ENCODE results near the gene ART4. TPM values are rescaled to one million over a fixed set of nuclear protein-coding genes. Genes with fewer than 3 reads are reported as not detected.

ART4 gene, protein sequence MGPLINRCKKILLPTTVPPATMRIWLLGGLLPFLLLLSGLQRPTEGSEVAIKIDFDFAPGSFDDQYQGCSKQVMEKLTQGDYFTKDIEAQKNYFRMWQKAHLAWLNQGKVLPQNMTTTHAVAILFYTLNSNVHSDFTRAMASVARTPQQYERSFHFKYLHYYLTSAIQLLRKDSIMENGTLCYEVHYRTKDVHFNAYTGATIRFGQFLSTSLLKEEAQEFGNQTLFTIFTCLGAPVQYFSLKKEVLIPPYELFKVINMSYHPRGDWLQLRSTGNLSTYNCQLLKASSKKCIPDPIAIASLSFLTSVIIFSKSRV
- 1.9 TPM for total RNA-seq
- long read RNA-seq, full-length matches to known transcripts: 3 of 3 reads
- long read RNA-seq, partial matches to known transcripts: 0 of 3 reads
- long read RNA-seq, other reads (novel, unspliced or antisense): 0 of 3 reads

DNA sequence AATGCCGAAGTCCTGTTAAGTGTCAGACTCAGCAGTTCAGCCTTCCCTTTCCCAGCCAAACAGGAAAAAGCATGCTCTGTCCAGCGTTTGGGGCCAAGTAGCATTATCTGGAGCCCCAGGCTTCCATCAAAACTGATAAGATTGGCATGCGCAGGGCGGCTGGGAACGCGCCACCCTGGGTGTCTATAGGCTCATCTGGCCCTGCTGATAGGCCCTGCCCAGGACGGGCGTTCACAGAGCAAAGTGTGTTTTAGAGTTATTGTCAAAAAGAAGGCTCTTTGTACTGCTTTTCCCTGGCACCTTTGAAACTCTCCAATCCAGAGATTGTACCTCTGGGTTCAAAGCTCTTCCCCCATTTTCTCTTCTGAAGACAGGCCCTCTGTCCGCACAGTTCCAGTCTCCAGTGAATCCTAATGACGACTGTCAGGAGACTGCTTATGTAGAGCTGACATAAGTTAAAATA lies at the start of gene ART4:
Gene ART4, minus strand, starts transcription at position 102 of the 463 bp plus-strand sequence. CDS start 413 bp downstream, outside the sequence.
- intact Hi-C loops (cut with DNase I): loop anchor here (2.0 to 10.0 kb wide), 5 partner anchors 41 to 431 kb away; partner anchors contain the start of genes C12orf60 and WBP11
- peak; percentile 76 for DNase-seq (ENCODE audit: low spot score)

DNA sequence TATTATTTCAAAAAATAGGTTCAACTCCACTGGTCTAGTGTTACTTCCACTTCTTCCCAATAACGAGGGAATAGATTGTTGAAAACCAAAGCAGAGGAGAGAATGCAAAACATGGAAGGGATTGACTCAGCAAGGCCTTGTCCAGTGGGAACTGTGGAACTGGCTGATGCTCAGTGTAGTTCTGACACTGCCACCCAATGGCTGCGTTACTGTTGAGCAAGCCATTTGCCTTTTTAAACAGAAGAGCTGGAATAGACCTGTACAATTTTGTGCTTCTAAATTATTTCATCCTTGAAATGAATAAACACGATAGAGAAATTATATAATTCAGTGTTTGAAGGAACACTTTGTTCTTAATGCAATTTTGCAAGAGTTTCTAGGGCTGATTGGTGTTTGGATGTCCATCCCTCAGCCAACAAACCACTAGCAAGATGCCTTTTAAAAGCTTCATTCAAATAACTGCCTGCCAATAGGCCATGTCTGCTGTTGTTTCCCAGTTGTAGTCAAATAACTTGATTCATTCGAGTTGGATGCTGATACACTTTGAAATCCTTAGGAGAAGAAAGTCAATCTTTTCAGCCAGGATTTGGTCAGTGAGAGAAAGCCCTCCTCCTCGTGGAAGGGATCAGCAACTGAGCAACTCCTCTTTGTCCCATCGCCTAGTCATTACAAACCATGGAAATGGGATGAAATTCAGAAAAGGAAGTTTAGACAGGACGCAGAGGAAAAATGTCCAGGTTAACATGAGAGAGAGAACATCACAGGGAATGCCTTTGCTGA lies 49.6 kb upstream of the ART4 start:
- intact Hi-C loops (cut with DNase I): loop anchor here (10.0 kb wide), 1 partner anchor 118 kb away; a partner anchor contains a TSS
- no peak for DNase-seq (ENCODE audit: low spot score)

DNA sequence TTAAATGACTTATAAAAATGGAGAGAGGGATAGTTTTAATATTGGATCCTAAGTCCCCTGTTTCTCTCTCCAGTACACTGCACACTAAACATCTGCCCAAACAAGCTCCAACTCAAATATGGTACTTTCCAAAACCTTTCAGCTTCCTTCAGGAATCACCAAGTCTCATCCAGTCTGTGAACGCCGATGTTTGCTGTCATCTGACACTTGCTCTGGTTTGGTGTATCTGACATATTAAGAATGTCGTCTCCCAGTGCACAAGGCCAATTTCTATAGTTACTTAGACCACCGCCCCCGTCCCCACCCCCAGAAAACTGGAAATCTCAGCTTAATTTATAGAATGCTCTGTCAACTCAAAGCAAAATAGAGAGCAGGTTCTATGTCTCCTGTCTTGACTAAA lies 47.4 kb upstream of the ART4 start:
- intact Hi-C loops (cut with DNase I): loop anchor here (2.0 to 10.0 kb wide), 2 partner anchors 40 to 116 kb away; a partner anchor contains a TSS
- DNase-seq (ENCODE audit: low spot score): no peak

DNA sequence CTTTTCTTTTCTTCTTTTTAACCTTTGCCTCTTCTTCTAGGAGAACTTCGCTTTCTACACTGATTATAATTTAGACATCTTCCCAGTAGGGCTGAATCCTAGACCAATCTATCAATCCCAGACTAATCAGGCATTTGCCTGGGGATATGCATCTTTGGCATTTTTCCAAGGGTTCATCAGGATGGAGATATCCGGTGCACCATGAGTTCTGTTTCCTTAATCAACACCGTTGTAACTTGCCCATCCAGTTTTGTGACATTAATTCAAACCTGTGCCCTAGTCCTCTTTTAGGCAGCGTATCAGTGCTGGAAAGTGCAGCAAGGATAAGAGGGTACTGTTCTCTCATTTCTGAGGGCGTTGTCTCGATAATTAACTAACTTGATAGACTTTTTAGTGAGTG lies 42.9 kb upstream of the ART4 start:
- intact Hi-C loops (cut with DNase I): loop anchor here (5.0 kb wide), 1 partner anchor 71 kb away; no protein-coding TSS in a partner anchor
- no peak for DNase-seq (ENCODE audit: low spot score)

DNA sequence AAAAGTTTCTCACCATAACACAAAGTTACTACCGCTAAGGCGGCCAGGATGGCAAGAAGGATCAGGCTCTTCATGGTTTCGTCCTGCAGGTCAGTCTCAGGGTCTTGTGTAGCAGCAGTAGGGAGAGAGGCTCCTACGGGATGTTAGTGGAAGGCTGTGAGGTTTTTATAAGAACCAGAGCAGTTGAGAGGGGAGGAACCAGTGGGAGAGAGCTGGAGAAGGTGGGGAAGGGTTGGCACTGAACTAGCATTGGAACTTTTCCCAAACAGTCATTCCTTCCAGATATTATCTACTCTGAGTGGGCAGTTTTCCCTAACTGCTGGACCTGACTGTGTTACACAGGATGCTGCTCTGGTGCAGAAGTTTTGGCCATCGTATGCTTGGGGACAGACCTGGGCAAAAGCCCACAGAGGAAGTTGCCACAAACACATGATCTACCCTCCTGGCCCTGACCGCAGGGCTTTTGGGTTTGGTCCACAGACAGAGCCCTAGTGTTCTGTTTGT lies 42.4 kb upstream of the ART4 start, which contains the start of gene MGP:
Gene MGP, minus strand, starts transcription at position 137 of the 504 bp plus-strand sequence. Its CDS starts 63 bp downstream, at position 74.
- intact Hi-C loops (cut with DNase I): loop anchor here (5.0 kb wide), 1 partner anchor 72 kb away; no protein-coding TSS in a partner anchor
- DNase-seq (ENCODE audit: low spot score): peak; percentile 73

DNA sequence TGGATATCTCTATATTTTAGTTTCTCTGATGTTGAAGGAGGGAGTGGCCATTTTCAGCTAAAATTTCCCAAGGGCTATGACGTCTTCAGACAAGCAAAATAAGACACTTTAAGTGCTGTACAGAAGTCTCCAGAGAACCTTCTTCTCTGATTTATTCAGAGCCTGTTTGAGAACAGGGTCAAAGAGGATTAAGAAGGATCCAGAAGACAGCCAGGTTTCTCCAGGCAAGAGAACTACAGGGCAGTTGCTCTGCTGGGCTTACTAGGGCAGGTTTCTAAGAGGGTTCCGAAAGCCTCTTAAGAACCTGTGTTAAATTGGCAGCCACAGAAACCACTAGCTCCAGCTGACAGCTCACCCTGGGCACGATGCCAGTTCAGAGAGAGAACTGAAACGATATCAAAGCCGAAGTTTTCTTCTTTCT lies 41.1 kb upstream of the ART4 start:
- peak; percentile 84 for DNase-seq (ENCODE audit: low spot score)
- intact Hi-C loops (cut with DNase I): no loop called here

DNA sequence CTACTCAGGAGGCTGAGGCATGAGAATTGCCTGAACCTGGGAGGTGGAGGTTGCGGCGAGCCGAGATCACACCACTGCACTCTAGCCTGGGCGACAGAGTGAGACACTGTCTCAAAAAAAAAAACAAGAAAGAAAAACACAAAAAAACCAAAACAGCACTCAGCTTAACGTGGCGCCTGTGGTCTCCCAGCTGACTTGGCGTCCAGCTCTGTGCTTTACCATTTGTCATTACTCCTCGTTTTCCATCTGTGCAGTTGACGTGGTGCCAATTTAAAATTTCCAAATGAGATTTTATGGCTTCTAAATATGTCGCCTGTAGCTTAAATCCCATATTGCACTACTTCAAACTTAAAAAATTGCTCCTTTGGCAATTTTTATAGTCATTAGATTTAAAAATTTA lies 40.4 kb upstream of the ART4 start:
- DNase-seq (ENCODE audit: low spot score): no peak
- intact Hi-C loops (cut with DNase I): no loop called here

DNA sequence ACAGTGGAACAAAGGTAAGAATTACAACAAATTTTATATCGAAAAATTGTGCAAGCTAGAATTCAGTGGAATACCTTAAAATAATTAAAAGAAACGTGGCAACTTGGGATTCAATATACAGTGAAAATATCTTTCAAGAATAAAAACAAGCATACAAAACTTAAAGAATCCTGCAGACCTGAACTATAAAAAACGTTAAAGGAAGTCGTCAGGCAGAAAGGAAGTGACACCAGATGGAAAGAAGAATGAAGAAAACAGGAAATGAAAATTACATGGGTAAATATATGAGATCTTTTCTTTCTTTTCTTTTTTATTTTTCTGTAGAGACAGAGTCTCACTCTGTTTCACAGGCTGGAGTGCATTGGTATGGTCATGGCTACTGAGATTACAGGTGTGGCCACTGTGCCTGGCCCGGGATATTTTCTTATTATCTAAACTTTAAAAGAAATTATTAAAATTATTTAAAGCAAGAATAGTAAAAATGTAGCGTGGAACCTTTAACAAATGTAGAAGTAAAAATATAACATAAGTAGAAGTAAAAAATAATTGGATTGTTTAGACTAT lies 37.6 kb upstream of the ART4 start:
- DNase-seq (ENCODE audit: low spot score): no peak
- intact Hi-C loops (cut with DNase I): no loop called here

DNA sequence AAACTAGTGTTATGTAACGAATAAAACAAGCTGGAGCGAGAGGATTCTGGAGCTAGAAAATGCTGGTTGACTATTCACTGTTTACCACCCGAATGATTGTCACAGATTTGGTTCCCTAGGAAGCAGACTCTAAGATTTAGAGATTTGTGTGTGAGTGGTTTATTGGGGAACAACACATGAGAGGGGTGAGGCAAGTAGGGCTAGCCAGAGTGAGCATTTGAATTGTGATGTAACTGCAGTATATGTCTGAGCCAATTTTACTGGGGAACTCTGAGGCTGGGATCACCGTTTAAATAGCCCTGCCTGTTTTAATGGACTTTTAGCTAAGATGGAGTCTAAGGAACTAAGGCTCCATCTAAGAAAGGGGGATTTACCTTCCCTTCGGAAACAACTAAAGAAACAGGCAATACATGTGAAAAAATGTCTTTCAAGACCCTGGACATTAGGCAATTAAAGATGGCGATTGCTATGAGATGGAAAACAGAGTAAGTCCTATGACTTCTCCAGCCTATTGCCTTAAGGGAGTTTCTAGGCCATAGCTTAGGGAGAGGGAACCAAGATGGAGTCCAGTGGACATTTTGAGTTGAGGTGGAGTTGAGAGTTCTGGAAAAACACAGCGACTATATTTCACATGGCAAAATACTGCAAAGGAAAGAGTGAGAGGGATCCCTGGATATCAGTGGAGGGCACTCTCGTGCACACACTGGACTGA lies 36.1 kb upstream of the ART4 start:
- intact Hi-C loops (cut with DNase I): no loop called here
- no peak for DNase-seq (ENCODE audit: low spot score)

DNA sequence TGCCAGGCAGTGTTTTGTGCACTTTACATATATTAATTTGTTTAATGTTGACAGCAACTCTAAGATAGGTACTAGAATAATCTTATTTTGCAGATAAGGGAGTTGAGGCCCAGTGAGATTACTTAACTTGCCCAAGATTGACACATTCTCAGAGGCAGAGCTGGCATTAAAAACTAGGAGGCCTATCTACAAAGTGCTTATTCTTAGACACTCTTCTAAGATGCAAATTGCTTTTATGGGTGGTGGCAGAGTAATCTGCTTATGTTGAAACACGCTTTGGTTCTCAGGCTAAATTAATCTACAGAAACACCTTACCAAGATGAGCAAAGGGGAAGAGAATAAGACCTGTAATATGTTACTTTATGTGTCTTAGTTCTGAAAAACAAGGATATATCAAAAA lies 35.2 kb upstream of the ART4 start:
- DNase-seq (ENCODE audit: low spot score): no peak
- intact Hi-C loops (cut with DNase I): no loop called here

DNA sequence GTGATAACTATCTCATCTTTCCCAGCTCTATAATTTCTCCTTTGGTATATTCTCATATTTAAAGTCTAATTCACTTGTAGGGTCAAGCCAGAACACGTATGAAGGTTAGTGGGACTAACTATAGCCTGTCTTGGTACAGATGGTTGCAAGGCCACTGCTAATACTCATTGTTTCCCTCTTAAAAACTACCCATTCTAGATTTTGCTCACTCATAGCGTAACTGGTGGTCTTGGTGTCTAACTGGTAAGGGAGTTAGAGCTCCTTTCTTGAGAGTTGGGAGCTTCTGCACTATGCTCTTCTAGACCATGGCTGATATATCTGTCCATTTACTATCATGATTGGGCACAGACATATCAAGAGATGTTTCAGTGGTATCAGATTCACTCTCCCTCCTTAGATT lies 33.5 kb upstream of the ART4 start:
- intact Hi-C loops (cut with DNase I): no loop called here
- DNase-seq (ENCODE audit: low spot score): no peak

DNA sequence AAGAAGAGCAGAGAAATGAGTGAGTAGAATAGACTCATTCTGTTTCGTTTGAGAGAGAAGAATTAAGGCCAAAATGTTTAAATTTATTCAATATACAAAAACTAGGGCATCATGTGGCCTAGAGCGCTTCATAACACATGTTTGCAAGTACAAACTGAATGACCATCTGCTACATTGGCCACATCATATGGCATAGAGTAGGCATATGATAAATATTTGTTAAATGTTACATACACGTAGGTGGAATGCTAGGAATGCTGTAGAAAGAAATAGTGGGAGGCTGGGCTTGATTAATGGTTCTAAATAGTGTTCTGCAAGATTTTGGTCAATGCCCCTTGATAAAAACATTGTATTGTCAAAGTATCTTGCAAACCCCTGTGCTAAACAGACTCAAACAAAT lies 31.6 kb upstream of the ART4 start:
- intact Hi-C loops (cut with DNase I): no loop called here
- no peak for DNase-seq (ENCODE audit: low spot score)

DNA sequence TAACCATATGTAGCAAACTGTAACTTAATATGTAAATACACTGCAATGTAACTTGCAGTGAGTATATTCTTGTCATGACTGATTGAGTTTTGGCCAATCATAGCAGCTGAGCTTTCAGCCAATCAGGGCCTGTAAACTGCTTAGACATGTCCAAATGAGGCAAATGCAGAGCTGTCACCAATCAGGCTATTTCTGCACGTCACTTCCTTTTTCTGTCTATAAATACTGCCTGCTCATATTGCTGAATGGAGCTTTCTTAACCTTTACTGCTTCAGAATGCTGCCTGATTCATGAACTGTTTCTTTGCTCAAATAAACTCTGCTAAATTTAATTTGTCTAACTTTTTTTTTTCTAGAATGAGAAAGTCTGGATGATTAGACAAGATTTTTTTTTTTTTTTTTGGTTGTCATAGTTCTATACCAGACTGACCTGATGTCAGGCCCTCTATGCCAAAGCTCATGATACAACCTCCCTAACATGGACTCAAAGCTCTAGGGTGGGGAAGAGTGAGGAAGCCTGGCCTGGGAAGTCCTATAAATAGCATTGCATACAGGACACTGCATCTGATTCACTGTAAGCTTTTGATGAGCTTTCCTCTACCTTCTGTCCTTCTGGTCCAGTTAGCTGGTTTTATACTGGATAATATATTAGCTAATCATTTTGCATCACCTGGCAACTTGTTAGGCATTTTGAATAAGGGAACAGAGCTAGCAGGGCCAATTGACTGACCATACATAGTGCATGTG lies 30.3 kb upstream of the ART4 start:
- intact Hi-C loops (cut with DNase I): no loop called here
- DNase-seq (ENCODE audit: low spot score): no peak

DNA sequence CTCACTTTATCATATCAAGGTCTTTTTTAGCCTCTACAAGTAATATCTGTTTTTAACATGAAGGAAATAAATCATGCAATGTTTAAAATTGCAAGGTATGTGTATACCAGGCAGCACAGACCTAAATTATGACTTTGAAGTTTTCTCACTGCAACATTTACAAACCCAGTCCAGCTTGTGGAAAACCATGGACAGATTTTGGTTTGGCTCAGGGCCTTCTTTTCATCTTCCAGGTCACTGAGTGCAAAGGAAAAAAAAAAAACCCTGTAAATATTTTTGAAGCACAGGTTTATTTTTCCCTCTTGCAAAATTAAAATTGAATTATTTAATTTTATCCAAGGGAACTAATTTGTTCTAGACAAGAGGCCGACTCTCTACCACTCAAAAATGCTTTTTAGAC lies 28.6 kb upstream of the ART4 start:
- no peak for DNase-seq (ENCODE audit: low spot score)
- intact Hi-C loops (cut with DNase I): no loop called here

DNA sequence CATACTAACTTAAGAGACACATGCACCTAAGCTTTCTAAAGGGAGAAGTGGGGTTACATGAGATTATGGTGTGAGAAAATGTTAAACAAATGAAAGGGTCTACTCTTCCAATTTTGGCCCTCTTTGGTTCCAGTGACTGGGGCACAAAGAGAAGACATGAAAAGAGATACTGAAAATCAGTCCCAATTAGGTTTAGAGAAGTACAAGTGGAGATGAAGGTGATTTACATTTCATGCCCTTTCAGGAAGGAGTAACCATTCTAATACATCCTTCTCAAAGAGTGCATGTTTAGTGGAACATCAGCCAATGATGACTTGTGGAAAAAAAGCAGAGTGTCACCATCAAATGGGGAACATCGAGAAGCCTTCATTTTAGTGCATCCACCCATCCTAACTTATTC lies 27.9 kb upstream of the ART4 start:
- intact Hi-C loops (cut with DNase I): no loop called here
- no peak for DNase-seq (ENCODE audit: low spot score)

DNA sequence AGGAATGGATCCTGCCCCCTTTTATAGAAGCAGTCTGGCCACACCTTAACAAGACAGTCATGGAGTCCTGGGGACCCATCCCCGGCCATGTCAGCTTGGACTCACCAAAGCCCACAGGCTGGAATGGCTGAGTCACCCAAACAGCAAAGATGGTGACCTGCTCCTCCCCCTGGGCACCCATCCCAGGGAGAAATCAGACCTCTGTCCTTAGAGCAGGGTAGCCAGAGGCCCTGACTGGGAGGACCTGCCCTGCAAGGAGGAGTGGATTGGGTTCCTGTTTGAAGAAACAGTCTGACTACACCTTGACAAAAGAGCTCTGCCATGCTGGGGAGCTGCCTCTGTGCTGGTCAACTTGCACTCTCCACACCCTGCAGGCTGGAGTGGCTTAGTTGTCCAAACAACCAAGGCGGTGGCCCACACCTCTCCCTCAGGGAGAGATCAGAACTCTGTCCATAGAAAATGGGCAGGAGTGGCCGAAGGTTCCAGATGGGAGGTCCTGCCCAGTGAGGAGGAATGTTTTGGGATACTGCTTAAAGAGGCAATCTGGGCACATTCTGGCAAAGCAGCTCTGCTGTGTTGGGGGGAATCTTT lies 25.7 kb upstream of the ART4 start:
- no peak for DNase-seq (ENCODE audit: low spot score)
- intact Hi-C loops (cut with DNase I): no loop called here

DNA sequence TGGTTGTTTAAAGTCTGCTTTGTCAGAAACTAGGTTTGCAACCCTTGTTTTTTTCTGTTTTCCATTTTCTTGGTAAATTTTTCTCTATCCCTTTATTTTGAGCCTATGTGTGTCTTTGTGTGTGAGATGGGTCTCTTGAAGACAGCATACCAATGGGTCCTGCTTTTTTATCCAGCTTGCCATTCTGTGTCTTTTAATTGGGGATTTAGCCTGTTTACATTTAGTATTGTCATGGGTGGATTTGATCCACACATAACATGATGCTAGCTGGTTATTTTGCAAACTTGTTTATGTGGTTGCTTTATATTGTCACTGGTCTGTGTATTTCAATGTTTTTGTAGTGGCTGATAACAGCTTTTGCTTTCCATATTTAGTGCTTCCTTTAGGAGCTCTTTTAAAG lies 17.2 kb upstream of the ART4 start:
- intact Hi-C loops (cut with DNase I): no loop called here
- DNase-seq (ENCODE audit: low spot score): no peak

DNA sequence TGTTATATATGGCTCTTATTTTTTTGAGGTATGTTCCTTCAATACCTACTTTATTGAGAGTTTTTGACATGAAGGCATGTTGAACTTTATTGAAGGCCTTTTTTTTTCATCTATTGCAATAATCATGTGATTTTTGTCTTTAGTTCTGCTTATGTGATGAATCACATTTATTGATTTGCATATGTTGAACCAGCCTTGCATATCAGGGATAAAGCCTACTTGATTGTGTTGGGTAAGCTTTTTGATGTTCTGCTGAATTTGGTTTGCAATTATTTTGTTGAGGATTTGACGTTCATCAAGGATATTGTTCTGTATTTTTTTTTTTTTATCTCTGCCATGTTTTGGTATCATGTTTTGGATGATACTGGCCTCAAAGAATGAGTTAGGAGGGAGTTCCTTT lies 15.2 kb upstream of the ART4 start:
- intact Hi-C loops (cut with DNase I): no loop called here
- no peak for DNase-seq (ENCODE audit: low spot score)
